Right ventricle myocardium superior (tissue), 1 donor: ENCODE results near the gene EIF1AY. TPM values are rescaled to one million over a fixed set of nuclear protein-coding genes. Genes with fewer than 3 reads are reported as not detected.
"Not testable (repeated sequence)": the region's sequence is repeated elsewhere in the genome, so short reads cannot be mapped to it uniquely, and the experiment has no call there.

ENCODE experiments used
- ATAC-seq: fragments of 200-7000 bp; cut with Tn5 transposase; one replicate; pipeline ENCODE4 v1.9.1; 2020; ENCODE audit warnings: mild to moderate bottlenecking; ENCODE audit not compliant: poor library complexity
- DNase-seq: peaks from one replicate; pipeline ENCODE4 v3.0.0-alpha.2; 2020
- intact Hi-C: fragments of 100-400 bp; cut with DNase I; formaldehyde crosslinking; loops from one replicate; pipeline ENCODE4 v1.11.2; 2022
- long read RNA-seq: library from polyadenylated mRNA; unstranded; transcript quantifications from one replicate; pipeline ENCODE4 v2.0.0, GENCODE V29; 2021
- total RNA-seq: library from RNA; stranded (reverse); fragmentation: NEBNext Ultra II Directional; extraction: Animal tissue kit (Norgen Biotek cat#: 25700); gene quantifications from one replicate; pipeline ENCODE4 v1.2.1, GENCODE V29; 2021
- donor health status: DM: no; HTN: yes; CAD: no; lungs with severe emphysema.

EIF1AY gene
- total RNA-seq: 225 TPM
- long read RNA-seq, transcript EIF1AY-201 (7 exons, 1,390 nt): major isoform, 166 of 175 reads
- long read RNA-seq, partial matches to known transcripts: 1 of 175 reads
- long read RNA-seq, other reads (novel, unspliced or antisense): 5 of 175 reads

DNA sequence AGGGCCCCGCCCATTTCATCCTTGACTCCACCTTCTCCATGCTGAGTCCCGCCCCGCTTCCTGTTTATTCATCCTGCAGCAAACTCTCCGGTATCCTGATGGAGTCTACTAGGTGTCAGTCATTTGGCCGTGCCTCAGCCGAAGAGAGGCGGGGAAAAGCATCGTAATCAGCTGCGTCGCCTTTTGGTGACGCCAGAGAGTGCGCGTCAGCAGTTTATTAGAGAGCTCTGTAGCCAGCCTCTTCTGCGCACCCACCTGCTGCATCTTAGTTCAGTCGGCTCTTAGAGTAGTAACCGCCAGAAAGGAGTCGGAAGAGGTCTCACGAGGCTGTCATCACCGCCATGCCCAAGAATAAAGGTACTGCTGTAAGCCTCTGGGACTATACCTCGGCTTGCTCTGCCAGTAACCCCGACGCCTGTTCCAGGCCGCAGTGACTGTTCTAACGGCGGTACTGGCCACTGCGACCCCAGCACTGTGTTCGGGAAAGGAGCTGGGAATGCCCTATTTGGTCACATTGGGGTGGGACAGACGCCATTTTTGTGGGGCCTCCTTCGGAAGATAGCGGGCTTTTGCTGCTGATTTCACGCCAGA is at the start of gene EIF1AY:
TSS of gene EIF1AY (plus strand) at position 246 of the 591 bp plus-strand sequence. CDS start at position 342, 96 bp downstream.
- intact Hi-C loops: no loop called here
- DNase-seq: peak; percentile 93
- peak; percentile 98 for ATAC-seq

GRCh38 chrY:20528435-20528834 is 47.1 kb upstream of the EIF1AY start:
- intact Hi-C loops: no loop called here
- ATAC-seq: no peak
- DNase-seq: no peak

- ATAC-seq (no peak), DNase-seq (no peak)
- intact Hi-C loops: no loop called here
Measured at GRCh38 chrY:20538186-20538585, 37.4 kb upstream of the EIF1AY start.

DNA sequence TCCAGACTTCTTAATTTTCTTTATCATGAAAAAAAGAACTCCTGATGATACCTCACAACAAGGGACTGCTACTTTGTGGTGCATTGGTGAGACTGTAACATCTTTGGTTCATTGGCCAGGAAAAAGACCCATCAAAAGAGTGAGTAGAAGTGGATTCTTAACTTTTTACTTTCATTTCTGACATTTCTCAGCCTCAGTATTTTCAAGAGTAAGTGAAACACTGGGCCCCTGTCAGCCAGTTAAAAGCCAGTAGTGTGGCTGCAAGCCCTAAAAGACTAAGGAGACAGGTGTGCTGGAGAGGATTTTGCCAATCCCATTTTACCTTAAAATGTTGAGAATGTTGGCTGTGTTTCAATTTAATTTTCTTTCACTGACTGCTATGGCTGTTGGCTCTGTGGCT is 36.6 kb upstream of the EIF1AY start:
- ATAC-seq: no peak
- intact Hi-C loops: no loop called here
- DNase-seq: no peak

- DNase-seq: no peak
- peak; percentile 48 for ATAC-seq
- intact Hi-C loops: no loop called here
Measured at GRCh38 chrY:20544451-20544960, 31.1 kb upstream of the EIF1AY start.

DNA sequence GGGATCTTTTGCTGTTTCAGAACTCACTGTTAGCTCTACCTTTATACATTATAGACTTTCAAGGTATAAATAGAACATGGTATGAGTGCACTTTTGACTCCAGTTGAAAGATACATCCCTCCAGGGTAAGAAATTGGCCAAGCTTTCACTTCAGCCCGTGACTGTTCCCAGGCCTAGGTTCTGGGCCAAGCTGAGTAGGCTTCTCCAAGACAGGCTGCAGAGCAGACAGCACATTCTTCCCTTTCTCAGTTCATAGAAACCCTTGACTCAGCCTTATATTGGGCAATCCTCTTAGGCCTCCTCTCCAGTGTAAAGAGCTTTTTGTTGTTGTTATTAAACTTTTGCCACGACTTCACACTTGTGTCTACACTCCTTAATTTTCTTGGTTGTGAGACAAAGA is 29.5 kb upstream of the EIF1AY start:
- DNase-seq (no peak), ATAC-seq (peak; percentile 79)
- intact Hi-C loops: no loop called here

DNA sequence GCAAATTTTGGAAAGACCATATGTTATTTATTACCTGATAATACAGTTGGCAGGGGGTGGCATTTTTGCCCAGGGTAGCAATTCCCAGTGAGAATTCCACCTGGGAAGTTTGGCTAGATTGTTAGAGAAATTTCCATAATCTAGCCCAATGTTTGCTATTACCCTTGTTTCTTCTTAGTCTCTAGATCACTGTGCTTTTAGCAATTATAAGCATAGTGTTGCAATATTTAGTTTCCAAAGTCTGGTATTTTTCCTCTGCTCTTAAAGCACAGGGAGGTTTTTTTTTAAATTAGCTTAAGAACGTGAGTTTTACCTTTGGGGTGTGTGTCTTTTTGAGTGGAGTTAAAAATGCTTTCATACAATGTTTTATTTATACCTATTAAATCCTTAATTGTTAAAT is 26.3 kb upstream of the EIF1AY start:
- intact Hi-C loops: no loop called here
- ATAC-seq (no peak), DNase-seq (no peak)

DNA sequence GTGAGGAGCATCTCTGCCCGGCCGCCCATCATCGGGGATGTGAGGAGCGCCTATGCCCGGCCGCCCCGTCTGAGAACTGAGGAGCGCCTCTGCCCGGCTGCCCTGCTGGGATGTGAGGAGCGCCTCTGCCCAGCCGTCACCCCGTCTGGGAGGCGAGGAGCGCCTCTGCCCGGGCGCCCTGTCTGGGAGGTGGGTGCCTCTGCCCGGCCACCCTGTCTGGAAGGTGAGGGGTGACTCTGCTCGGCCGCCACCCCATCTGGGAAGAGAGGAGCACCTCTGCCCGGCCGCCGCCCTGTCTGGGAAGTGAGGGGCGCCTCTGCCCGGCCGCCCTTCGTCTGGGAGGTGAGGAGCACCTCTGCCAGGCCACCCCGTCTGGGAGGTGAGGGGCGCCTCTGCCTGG is 23.7 kb upstream of the EIF1AY start:
- DNase-seq (no peak), ATAC-seq (no peak)
- intact Hi-C loops: loop anchor here (10.0 kb wide), 1 partner anchor 183 kb away; no protein-coding TSS in a partner anchor

DNA sequence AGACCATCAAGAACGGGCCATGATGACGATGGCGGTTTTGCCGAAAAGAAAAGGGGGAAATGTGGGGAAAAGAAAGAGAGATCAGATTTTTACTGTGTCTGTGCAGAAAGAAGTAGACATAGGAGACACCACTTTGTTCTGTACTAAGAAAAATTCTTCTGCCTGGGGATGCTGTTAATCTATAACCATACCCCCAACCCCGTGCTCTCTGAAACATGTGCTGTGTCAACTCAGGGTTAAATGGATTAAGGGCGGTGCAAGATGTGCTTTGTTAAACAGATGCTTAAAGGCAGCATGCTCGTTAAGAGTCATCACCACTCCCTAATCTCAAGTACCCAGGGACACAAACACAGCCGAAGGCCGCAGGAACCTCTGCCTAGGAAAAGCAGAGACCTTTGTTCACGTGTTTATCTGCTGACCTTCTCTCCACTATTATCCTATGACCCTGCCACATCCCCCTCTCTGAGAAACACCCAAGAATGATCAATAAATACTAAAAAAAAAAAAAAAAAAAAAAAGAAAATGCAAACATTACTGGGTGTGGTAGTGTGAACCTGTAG is 22.7 kb upstream of the EIF1AY start:
- ATAC-seq, DNase-seq: not testable (repeated sequence)
- intact Hi-C loops: loop anchor here (10.0 kb wide), 1 partner anchor 182 kb away; no protein-coding TSS in a partner anchor

DNA sequence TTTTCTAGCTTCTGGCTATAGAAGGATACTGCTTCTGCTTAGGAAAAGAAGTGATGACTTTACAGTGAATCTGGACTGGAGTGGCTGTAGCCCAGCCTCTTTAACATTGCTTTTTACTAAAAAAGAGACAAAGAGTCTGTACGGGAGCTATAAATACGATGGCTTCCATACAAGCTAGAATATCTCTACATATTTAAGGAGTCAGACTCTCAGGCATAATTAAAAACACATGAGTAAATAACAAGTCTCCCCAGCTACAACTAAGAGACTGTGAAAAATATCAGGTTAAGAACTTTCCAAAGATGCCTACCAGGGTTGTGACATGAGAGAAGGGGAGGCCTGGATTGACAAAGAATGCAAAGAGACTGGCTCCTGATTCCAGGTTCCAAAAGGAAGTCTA is 19.8 kb upstream of the EIF1AY start:
- DNase-seq: no peak
- ATAC-seq: no peak
- intact Hi-C loops: loop anchor here (10.0 kb wide), 1 partner anchor 179 kb away; no protein-coding TSS in a partner anchor

DNA sequence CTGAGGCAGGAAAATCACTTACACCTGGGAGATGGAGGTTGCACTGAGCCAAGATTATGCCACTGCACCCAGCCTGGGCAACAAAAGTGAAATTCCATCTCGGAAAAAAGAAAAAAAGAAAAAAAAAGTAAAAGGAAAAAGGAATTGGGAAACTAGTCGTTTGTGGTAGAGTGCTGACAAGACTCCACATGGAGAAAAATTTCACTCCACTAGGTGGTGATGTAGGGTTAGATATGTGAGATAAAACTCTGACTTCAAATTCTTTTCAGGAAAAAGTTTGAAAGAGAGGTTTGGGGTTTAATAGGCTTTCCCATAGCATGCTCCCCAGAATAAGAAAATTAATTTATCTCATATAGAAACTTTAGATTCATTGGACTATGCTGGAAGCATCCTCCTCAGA is 16.9 kb upstream of the EIF1AY start:
- ATAC-seq (peak; percentile 58), DNase-seq (no peak)
- intact Hi-C loops: loop anchor here (10.0 kb wide), 1 partner anchor 176 kb away; no protein-coding TSS in a partner anchor

DNA sequence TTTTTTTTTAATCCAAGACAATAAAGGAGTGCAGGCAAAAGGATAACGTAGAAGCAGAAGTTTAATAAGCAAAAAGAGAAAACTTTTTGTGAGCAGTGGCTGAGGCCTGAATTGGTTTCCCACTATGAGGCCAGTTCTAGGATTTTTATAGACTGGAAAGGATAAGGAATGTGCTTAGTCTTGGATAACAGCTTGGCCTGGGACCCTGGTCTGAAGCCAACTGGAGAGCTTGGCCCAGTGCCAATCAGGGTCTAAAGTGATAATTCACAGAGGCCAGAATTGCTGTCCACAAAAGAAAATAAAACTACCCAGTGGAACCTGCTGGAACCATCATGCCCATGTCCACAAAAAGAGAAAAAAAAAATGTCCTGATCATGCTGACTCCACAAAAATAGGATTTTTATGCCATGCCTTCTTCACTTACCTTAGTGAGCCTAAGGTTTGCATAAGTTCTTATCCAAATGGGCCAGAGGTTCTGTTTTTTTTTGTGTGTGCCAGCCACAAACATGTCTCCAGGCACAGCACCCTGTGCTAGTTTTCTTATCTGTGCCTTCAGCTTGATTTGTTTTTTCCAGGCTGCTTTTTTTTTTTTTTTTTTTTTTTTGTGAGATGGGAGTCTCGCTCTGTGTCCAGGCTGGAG is 15.6 kb upstream of the EIF1AY start:
- intact Hi-C loops: loop anchor here (10.0 kb wide), 1 partner anchor 175 kb away; no protein-coding TSS in a partner anchor
- ATAC-seq (peak; percentile 81), DNase-seq (peak; percentile 64)

DNA sequence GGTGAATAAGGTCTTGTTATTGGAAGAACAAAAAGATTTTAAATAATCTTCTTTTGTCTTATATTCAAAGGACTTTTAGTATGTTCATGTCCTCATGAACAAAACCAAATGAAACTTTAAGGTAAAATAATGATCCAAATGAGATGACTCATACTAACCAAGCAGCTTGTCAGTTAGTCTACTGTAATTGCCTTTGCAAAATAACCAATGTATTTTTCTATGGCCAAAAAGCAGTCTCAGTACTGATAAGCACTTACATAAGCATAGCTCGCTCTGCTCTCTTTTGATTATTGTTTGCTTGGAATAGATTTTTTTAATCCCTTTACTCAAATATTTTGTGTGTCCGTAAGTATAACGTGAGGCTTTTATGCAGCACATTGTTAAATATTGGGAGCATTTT is 4.3 kb upstream of the EIF1AY start:
- DNase-seq (no peak), ATAC-seq (no peak)
- intact Hi-C loops: no loop called here

GRCh38 chrY:20576506-20576905 is 930 bp downstream of the EIF1AY start:
- DNase-seq (no peak), ATAC-seq (peak; percentile 3)
- intact Hi-C loops: no loop called here

DNA sequence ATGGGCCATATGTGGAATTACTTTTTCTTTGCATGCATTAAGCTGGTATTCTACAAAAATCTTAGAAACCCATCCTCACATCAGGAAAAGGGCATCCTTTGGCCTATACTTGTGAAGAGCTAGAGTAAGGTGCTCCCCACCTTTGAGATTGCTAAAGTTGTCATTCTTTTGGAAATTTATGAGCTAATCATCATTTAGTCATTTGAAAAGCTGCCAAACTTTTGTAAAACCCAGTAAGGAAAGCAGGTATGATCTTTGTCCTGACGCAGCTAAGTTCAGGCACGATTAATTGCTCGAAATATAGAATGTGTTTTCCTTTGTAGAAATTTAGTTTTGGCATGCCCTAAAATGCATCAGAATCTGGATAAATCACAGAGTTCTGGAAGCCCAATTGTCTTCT is 2.6 kb downstream of the EIF1AY start:
- intact Hi-C loops: no loop called here
- no peak for ATAC-seq
- DNase-seq: no peak

GRCh38 chrY:20581687-20582086 is 6.1 kb downstream of the EIF1AY start:
- intact Hi-C loops: no loop called here
- DNase-seq: no peak
- ATAC-seq: peak; percentile 68

DNA sequence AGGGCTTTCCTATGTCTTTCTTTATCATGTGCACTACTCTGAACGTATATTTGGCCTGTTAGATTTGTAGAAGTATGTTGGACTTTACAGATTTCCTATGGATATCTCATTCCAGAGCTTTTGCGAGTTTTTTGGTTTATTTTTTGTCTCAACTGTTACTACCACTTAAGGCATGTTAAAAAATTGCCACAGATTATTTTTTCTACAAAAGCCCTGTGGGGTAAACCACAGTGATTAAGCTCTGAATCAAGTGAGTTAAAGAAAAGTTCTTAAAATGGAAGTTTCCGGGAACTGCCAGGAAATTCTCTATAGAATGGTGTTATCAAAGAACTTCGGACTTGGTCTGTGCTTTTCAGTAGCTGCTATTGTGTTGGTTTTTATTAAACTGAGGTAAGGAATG is 10.6 kb downstream of the EIF1AY start:
- ATAC-seq (no peak), DNase-seq (no peak)
- intact Hi-C loops: no loop called here
